ENCODE results near the gene TMEM9. TPM values are rescaled to one million over a fixed set of nuclear protein-coding genes. Genes with fewer than 3 reads are reported as not detected.

Gene TMEM9
- total and polyA plus RNA-seq, 10 of the 15 experiments (the other 5 are each of a cell fraction or from before 2014, with no cell fraction given), result 7.2 to 46.1 (median 17.3) TPM

DNA sequence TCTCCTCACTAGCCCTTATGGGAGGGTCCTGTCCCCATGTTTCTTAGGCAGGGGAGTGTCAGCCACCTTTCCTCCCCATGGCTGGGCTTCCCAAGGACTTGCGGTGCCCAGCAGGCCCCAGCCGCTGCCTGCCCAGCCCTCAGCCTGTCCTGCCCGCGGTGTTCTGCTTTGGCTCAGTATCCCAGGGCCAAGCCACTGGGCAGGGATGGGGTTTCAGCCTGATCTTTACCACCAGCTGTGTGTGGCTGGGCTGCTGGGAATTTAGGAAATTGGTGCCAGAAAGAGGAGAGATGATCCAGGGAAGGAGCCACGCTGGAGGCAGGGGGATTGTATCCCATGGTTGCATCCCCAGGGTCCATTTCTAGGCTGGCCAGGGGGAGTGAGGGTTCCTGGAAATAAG lies 29.5 kb upstream of the TMEM9 start:
- SMC1A ChIA-PET (ENCODE audit: uncharacterized antibody, unreplicated experiment), result interaction anchor here (1.0 to 1.2 kb wide), 2 partner anchors 29 to 33 kb away, joined by 3 to 4 read pairs; partner anchors contain the start of gene TMEM9
- ATAC-seq (no peak), DNase-seq (ENCODE audit: low read depth, low spot score) (no peak), FAIRE-seq (no peak)
- Histone ChIP-seq H3K9me3 (replicated peaks; ENCODE audit: control insufficient read depth, insufficient read depth, low read length) (no peaks in the 10 kb centered on the region), H3K4me3 (no peak overlapping the region), H3K27me3 (replicated peaks in 1 of 2; ENCODE audit: control insufficient read depth in 2 of 2, insufficient read depth in 2 of 2, low read length in 1 of 2) (peaks cover 2 to 3% of the 10 kb centered on the region in 2 experiments), H3K4me2 (ENCODE audit: control insufficient read depth, insufficient read depth) (no peak overlapping the region), H3K27ac (ENCODE audit: control insufficient read depth, insufficient read depth) (no peak overlapping the region), H4K20me1 (ENCODE audit: control insufficient read depth, insufficient read depth) (no peaks in the 10 kb centered on the region), H2AFZ (ENCODE audit: control insufficient read depth, low read depth, low read length) (no peak overlapping the region), H3K79me2 (ENCODE audit: control insufficient read depth, insufficient read depth, low read length) (no peaks in the 10 kb centered on the region), H3K4me1 (ENCODE audit: control insufficient read depth, insufficient read depth, low read length) (no peaks in the 10 kb centered on the region), H3K9ac (ENCODE audit: control insufficient read depth, insufficient read depth, low read length) (no peak overlapping the region), H3K36me3 (ENCODE audit: control insufficient read depth in 2 of 2, insufficient read depth in 2 of 2, low read length in 1 of 2) (no peaks in the 10 kb centered on the region)
- RAD21 ChIA-PET (ENCODE audit: unreplicated experiment), result no interaction called here
- in situ Hi-C loops (cut with MboI) (no loop called here), intact Hi-C loops (cut with micrococcal nuclease; ENCODE audit: unreplicated experiment) (no loop called here)
- no peak for TF ChIP-seq SREBF2 (IDR thresholded peaks at IDR 0.05; ENCODE audit: low read length)
- TF ChIP-seq, protein P1, sequence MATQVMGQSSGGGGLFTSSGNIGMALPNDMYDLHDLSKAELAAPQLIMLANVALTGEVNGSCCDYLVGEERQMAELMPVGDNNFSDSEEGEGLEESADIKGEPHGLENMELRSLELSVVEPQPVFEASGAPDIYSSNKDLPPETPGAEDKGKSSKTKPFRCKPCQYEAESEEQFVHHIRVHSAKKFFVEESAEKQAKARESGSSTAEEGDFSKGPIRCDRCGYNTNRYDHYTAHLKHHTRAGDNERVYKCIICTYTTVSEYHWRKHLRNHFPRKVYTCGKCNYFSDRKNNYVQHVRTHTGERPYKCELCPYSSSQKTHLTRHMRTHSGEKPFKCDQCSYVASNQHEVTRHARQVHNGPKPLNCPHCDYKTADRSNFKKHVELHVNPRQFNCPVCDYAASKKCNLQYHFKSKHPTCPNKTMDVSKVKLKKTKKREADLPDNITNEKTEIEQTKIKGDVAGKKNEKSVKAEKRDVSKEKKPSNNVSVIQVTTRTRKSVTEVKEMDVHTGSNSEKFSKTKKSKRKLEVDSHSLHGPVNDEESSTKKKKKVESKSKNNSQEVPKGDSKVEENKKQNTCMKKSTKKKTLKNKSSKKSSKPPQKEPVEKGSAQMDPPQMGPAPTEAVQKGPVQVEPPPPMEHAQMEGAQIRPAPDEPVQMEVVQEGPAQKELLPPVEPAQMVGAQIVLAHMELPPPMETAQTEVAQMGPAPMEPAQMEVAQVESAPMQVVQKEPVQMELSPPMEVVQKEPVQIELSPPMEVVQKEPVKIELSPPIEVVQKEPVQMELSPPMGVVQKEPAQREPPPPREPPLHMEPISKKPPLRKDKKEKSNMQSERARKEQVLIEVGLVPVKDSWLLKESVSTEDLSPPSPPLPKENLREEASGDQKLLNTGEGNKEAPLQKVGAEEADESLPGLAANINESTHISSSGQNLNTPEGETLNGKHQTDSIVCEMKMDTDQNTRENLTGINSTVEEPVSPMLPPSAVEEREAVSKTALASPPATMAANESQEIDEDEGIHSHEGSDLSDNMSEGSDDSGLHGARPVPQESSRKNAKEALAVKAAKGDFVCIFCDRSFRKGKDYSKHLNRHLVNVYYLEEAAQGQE (IDR thresholded peaks at IDR 0.05; ENCODE audit: low read depth, low read length), result no peak
- TF ChIP-seq NR2F1 (conservative IDR thresholded peaks at IDR 0.05), result no peak
- TF ChIP-seq CREB1 (IDR thresholded peaks at IDR 0.05; ENCODE audit: low read depth), result no peak
- TF ChIP-seq, protein P2, sequence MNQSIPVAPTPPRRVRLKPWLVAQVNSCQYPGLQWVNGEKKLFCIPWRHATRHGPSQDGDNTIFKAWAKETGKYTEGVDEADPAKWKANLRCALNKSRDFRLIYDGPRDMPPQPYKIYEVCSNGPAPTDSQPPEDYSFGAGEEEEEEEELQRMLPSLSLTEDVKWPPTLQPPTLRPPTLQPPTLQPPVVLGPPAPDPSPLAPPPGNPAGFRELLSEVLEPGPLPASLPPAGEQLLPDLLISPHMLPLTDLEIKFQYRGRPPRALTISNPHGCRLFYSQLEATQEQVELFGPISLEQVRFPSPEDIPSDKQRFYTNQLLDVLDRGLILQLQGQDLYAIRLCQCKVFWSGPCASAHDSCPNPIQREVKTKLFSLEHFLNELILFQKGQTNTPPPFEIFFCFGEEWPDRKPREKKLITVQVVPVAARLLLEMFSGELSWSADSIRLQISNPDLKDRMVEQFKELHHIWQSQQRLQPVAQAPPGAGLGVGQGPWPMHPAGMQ (IDR thresholded peaks at IDR 0.05; ENCODE audit: borderline replicate concordance), result no peak
- TF ChIP-seq HDAC2 (IDR thresholded peaks at IDR 0.05), result no peak
- no peak for TF ChIP-seq SPI1 (IDR thresholded peaks at IDR 0.05; ENCODE audit: borderline replicate concordance, insufficient read depth, low read depth, low read length)
- no peak for TF ChIP-seq EGR1 (IDR thresholded peaks at IDR 0.05; ENCODE audit: borderline replicate concordance in 1 of 2, low read depth in 2 of 2, low read length in 2 of 2)
- no peak for TF ChIP-seq FOS (IDR thresholded peaks at IDR 0.05; ENCODE audit: borderline replicate concordance, extremely low read depth, insufficient read length)
- 72% methylated on average over 5 of the region's 5 CpGs for WGBS (ENCODE audit: insufficient coverage, insufficient replicate concordance, low lambda C conversion rate, missing lambda C conversion rate)
- POLR2A ChIA-PET, result no interaction called here
- CTCF ChIA-PET, result interaction anchor here (0.7 kb wide), 1 partner anchor 35 kb away, joined by 4 read pairs; no protein-coding TSS in a partner anchor
- no TSS peak for BruUV-seq (replicated peaks)

Data from GM12878 (cell line).